Endothelial cell of umbilical vein (primary cell): ENCODE measurements around the gene ZBTB21. TPM values are rescaled to one million over a fixed set of nuclear protein-coding genes. Genes with fewer than 3 reads are reported as not detected.
A peak's percentile ranks its signal among the peaks of the same experiment; 100 is the strongest.

ENCODE experiments used
- BruUV-seq: library from RNA; stranded (reverse); fragments of 400-500 nt; replicated peaks from 2 replicates; lab custom pipeline; 2021; lab: Mats Ljungman, UMichigan
- CTCF ChIA-PET: fragments of 300-600, 350-600 bp; sonication (Branson Sonifier 250); formaldehyde crosslinking; loops from one replicate; lab custom pipeline; 2021; ENCODE audit warnings: antibody characterized with exemption, inconsistent platforms; lab: Charles Lee
- POLR2A ChIA-PET: fragments of 300-600, 350-600 bp; sonication (Branson Sonifier 250); formaldehyde crosslinking; loops from one replicate; lab custom pipeline; 2021; ENCODE audit warnings: antibody characterized with exemption, inconsistent platforms; lab: Charles Lee
- DNase-seq: peaks from one replicate; pipeline ENCODE4 v3.0.0-alpha.2; 2011; ENCODE audit warnings: low read depth, low spot score
- FAIRE-seq: peaks from 2 replicates; lab custom pipeline; 2011; peaks lifted over from hg19 to GRCh38; lab: Jason Lieb, UNC
- H2AFZ ChIP-seq: 2 replicates; pipeline ENCODE4 v1.6.0; 2012; ENCODE audit warnings: low read depth, low read length, control low read depth, inconsistent platforms
- H3K27ac ChIP-seq: 2 replicates; pipeline ENCODE4 v1.5.1; 2011; ENCODE audit warnings: low read depth, mild to moderate bottlenecking, control low read depth, low read length, moderate library complexity; ENCODE audit not compliant: insufficient read depth
- H3K27me3 ChIP-seq, 2 experiments: 2 replicates each; pipeline versions ENCODE4 v1.6.0 to v1.6.1; 2011; ENCODE audit warnings: low read length in 2 of 2, mixed read lengths in 1 of 2; ENCODE audit not compliant: control insufficient read depth in 2 of 2, insufficient read depth in 2 of 2
- H3K36me3 ChIP-seq, 2 experiments: 2 replicates in 1 of 2; 3 replicates in 1 of 2; pipeline ENCODE4 v1.5.1; 2011; ENCODE audit warnings: low read length in 2 of 2, mild to moderate bottlenecking in 1 of 2, moderate library complexity in 1 of 2; ENCODE audit not compliant: control insufficient read depth in 2 of 2, insufficient read depth in 2 of 2; ENCODE audit errors: extremely low read depth in 1 of 2
- H3K4me1 ChIP-seq: 3 replicates; pipeline ENCODE4 v1.5.1; 2011; ENCODE audit warnings: mild to moderate bottlenecking, low read length; ENCODE audit not compliant: control insufficient read depth, insufficient read depth; ENCODE audit errors: extremely low read depth
- H3K4me2 ChIP-seq: 2 replicates; pipeline ENCODE4 v1.6.1; 2011; ENCODE audit warnings: low read length, control low read depth, mixed read lengths; ENCODE audit not compliant: insufficient read depth
- H3K4me3 ChIP-seq, 3 experiments: fragments of 200-600 bp in 1 of 3; sonication (generic), shearing (Covaris generic) in 1 of 3; replicated peaks in 1 of 3; 2 replicates each; pipeline ENCODE4 v1.5.1; 2011 to 2016; ENCODE audit warnings: control low read depth in 3 of 3, low read length in 3 of 3, mild to moderate bottlenecking in 2 of 3, inconsistent platforms in 1 of 3, low read depth in 1 of 3, moderate library complexity in 1 of 3; ENCODE audit not compliant: insufficient read depth in 1 of 3
- H3K79me2 ChIP-seq: 2 replicates; pipeline ENCODE4 v1.6.0; 2012; ENCODE audit warnings: low read length, inconsistent platforms; ENCODE audit not compliant: control insufficient read depth, insufficient read depth
- H3K9ac ChIP-seq: replicated peaks from 2 replicates; pipeline ENCODE3; 2011; ENCODE audit warnings: low read length, control low read depth; ENCODE audit not compliant: insufficient read depth; ENCODE audit errors: extremely low read depth
- H3K9me1 ChIP-seq: replicated peaks from 3 replicates; pipeline ENCODE4 v1.6.0; 2011; ENCODE audit warnings: mild to moderate bottlenecking, low read length; ENCODE audit not compliant: control insufficient read depth, insufficient read depth; ENCODE audit errors: extremely low read depth
- H3K9me3 ChIP-seq: replicated peaks from 2 replicates; pipeline ENCODE4 v1.5.1; 2012; ENCODE audit warnings: low read length, inconsistent platforms; ENCODE audit not compliant: control insufficient read depth, insufficient read depth
- H4K20me1 ChIP-seq: replicated peaks from 2 replicates; pipeline ENCODE3; 2011; ENCODE audit warnings: mild to moderate bottlenecking, low read length; ENCODE audit not compliant: control insufficient read depth, insufficient read depth; ENCODE audit errors: extremely low read depth
- CTCF ChIP-seq, 2 donors: IDR thresholded peaks; 1 replicate in 1 of 2; 2 replicates in 1 of 2; pipeline ENCODE4 v1.5.1; 2011; ENCODE audit warnings: low read length in 2 of 2, mild to moderate bottlenecking in 2 of 2, moderate library complexity in 2 of 2, control low read depth in 1 of 2, inconsistent platforms in 1 of 2, low read depth in 1 of 2; ENCODE audit not compliant: insufficient read depth in 1 of 2; ENCODE audit errors: extremely low read depth in 1 of 2
- FOS ChIP-seq: IDR thresholded peaks from 2 replicates; pipeline ENCODE4 v1.6.1; 2011; ENCODE audit warnings: mild to moderate bottlenecking, low read length, moderate library complexity, borderline replicate concordance; ENCODE audit not compliant: insufficient read depth
- GATA2 ChIP-seq: IDR thresholded peaks from 2 replicates; pipeline ENCODE4 v1.7.0; 2011; ENCODE audit warnings: low read depth, mild to moderate bottlenecking, moderate library complexity, mixed read lengths, low read length; ENCODE audit not compliant: insufficient read length, insufficient read depth
- JUN ChIP-seq: IDR thresholded peaks from 2 replicates; pipeline ENCODE4 v1.6.1; 2011; ENCODE audit warnings: borderline replicate concordance, low read depth; ENCODE audit not compliant: insufficient read length, insufficient read depth
- MAX ChIP-seq: IDR thresholded peaks from 2 replicates; pipeline ENCODE4 v1.6.1; 2011; ENCODE audit not compliant: insufficient read depth, insufficient read length
- MYC ChIP-seq: IDR thresholded peaks from one replicate; pipeline ENCODE4 v1.6.1; 2011; ENCODE audit warnings: mild to moderate bottlenecking, low read depth, low read length
- POLR2A ChIP-seq: IDR thresholded peaks from 2 replicates; pipeline ENCODE4 v1.6.1; 2012; ENCODE audit warnings: low read depth, mild to moderate bottlenecking, control low read depth, low read length
- POLR2AphosphoS5 ChIP-seq: IDR thresholded peaks from 2 replicates; pipeline ENCODE4 v1.6.1; 2012; ENCODE audit warnings: low read depth, mild to moderate bottlenecking, control low read depth, low read length, moderate library complexity; ENCODE audit not compliant: insufficient read depth
- dilution Hi-C: fragments of 300-500 bp; cut with MboI; formaldehyde crosslinking; loops from one replicate; pipeline ENCODE4 v1.15.0; 2019; ENCODE audit warnings: low sequenced_read_pairs; ENCODE audit not compliant: extremely low pct_ligation_motif_present
- intact Hi-C: fragments of 100-400 bp; cut with micrococcal nuclease; formaldehyde crosslinking; loops from one replicate; pipeline ENCODE4 v1.10.0; 2022
- polyA plus RNA-seq, 4 experiments: library from polyadenylated mRNA; depleted of rRNA in 3 of 4; stranded (reverse) in 3 of 4; unstranded in 1 of 4; fragments of >200 nt; gene quantifications; 2 replicates each; pipeline versions ENCODE4 v1.2.1 to v1.2.3, GENCODE V29; 2011 to 2012; ENCODE audit warnings: missing spikeins in 1 of 4
- total RNA-seq: library from RNA; stranded (reverse); gene quantifications from 2 replicates; pipeline ENCODE4 v1.2.3, GENCODE V29; 2021

ZBTB21 gene
- total and polyA plus RNA-seq, 2 donors (not counting 3 experiments of a cell fraction or from before 2014, with no cell fraction given), result 2.8 to 12.4 TPM

GRCh38 chr21:42057851-42058437, 47.8 kb upstream of the ZBTB21 start:
- H2AFZ ChIP-seq, result peak overlapping the region; percentile 54
- TF ChIP-seq GATA2 (no peak), JUN (no peak), FOS (no peak), CTCF (IDR thresholded peaks at IDR 0.05; ENCODE audit: extremely low read depth in 1 of 2, insufficient read depth in 1 of 2, low read depth in 1 of 2, low read length in 2 of 2) (no peak), POLR2A (no peak), MAX (no peak), POLR2AphosphoS5 (no peak), MYC (no peak)
- H3K4me1 ChIP-seq, result peaks cover 23% of the 10 kb centered on the region
- FAIRE-seq (peak; percentile 69), DNase-seq (peak; percentile 13)
- H3K27me3 ChIP-seq, result peaks cover 0 to 2% of the 10 kb centered on the region in 2 experiments
- ChIA-PET POLR2A (no interaction called here), CTCF (interaction anchor here (1.2 to 2.2 kb wide), 3 partner anchors 50 to 280 kb away, joined by 3 to 10 read pairs (median 5); no protein-coding TSS in a partner anchor)
- H3K4me3 ChIP-seq, result no peak overlapping the region
- intact Hi-C loops, result loop anchor here (2.0 to 5.0 kb wide), 3 partner anchors 39 to 99 kb away; no protein-coding TSS in a partner anchor
- peak overlapping the region; percentile 22 for H3K9ac ChIP-seq
- no peaks in the 10 kb centered on the region for H3K9me3 ChIP-seq
- no peaks in the 10 kb centered on the region for H3K79me2 ChIP-seq
- H3K4me2 ChIP-seq, result peak overlapping the region; percentile 9
- BruUV-seq, result no TSS peak
- dilution Hi-C loops, result no loop called here
- H3K36me3 ChIP-seq, result no peaks in the 10 kb centered on the region
- peak overlapping the region; percentile 46 for H3K27ac ChIP-seq
- no peaks in the 10 kb centered on the region for H3K9me1 ChIP-seq
- H4K20me1 ChIP-seq, result no peaks in the 10 kb centered on the region
